ENCODE results near the gene MMRN1.

MMRN1 gene

DNA sequence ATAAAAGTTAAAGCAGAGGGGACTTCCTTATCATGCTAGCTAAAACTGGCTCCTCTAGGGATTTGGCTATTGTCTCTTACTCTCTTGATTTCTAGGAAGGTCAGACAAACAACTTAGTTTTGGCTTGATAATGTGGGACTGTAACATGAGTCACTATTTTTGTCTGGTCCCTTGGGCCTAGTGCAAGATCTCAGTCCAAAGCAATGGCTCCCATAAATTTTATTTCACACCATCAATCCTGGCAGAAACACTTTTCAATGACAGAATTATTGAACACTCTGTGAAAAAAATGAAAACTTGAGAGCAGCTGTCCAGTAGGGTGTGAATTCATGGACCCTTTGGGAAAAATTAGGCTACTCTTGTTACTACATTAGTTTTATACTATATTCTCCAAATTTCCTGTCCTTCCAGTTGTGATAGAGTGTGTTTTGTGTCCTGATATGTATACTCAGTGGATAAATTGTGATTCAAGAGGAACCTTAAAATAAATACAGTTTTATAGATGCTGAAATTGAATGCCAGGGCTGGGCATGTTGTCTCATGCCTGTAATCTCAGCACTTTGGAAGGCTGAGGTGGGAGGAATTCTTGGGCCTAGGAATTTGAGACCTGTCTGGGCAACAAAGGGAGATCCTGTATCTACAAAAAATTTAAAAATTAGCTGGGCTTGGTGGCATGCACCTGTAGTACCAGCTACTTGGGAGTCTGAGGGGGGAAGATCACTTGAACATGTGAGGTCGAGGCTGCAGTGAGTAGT lies 46.9 kb upstream of the MMRN1 start (continued):
- TF ChIP-seq GLIS2 (tag by site-specific recombination; IDR thresholded peaks at IDR 0.05) (no peak), ZSCAN16 (tag by site-specific recombination; IDR thresholded peaks at IDR 0.05) (no peak), ZNF596 (tag by site-specific recombination; IDR thresholded peaks at IDR 0.05) (peak; percentile 70; the same call in 1 of the 2 replicates), ZIC2 (tag by site-specific recombination; IDR thresholded peaks at IDR 0.05) (no peak), OVOL3 (tag by site-specific recombination; IDR thresholded peaks at IDR 0.05) (peak; percentile 84), HOXC10 (CRISPR knock-in tag; IDR thresholded peaks at IDR 0.05) (no peak), ZFP37 (tag by site-specific recombination; IDR thresholded peaks at IDR 0.05) (no peak), ZNF76 (tag by site-specific recombination; IDR thresholded peaks at IDR 0.05; ENCODE audit: borderline replicate concordance, low read depth) (no peak), MYNN (tag by site-specific recombination; IDR thresholded peaks at IDR 0.05; ENCODE audit: borderline replicate concordance) (no peak), ZNF544 (tag by site-specific recombination; IDR thresholded peaks at IDR 0.05) (no peak), ZNF777 (tag by site-specific recombination; IDR thresholded peaks at IDR 0.05; ENCODE audit: borderline replicate concordance) (no peak), EGR2 (tag by site-specific recombination; IDR thresholded peaks at IDR 0.05; ENCODE audit: low read depth) (no peak), ZNF768 (tag by site-specific recombination; IDR thresholded peaks at IDR 0.05) (no peak), ZNF670 (tag by site-specific recombination; IDR thresholded peaks at IDR 0.05; ENCODE audit: low read depth) (no peak), ZNF223 (tag by site-specific recombination; IDR thresholded peaks at IDR 0.05) (no peak), ZNF510 (tag by site-specific recombination; IDR thresholded peaks at IDR 0.05; ENCODE audit: insufficient replicate concordance) (no peak), KLF1 (tag by site-specific recombination; IDR thresholded peaks at IDR 0.05) (no peak), ZFHX2 (tag by site-specific recombination; conservative IDR thresholded peaks at IDR 0.05) (no peak)
- TF ChIP-seq, protein P1, sequence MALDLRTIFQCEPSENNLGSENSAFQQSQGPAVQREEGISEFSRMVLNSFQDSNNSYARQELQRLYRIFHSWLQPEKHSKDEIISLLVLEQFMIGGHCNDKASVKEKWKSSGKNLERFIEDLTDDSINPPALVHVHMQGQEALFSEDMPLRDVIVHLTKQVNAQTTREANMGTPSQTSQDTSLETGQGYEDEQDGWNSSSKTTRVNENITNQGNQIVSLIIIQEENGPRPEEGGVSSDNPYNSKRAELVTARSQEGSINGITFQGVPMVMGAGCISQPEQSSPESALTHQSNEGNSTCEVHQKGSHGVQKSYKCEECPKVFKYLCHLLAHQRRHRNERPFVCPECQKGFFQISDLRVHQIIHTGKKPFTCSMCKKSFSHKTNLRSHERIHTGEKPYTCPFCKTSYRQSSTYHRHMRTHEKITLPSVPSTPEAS (tag by site-specific recombination; IDR thresholded peaks at IDR 0.05) = no peak
- TF ChIP-seq, protein P2, sequence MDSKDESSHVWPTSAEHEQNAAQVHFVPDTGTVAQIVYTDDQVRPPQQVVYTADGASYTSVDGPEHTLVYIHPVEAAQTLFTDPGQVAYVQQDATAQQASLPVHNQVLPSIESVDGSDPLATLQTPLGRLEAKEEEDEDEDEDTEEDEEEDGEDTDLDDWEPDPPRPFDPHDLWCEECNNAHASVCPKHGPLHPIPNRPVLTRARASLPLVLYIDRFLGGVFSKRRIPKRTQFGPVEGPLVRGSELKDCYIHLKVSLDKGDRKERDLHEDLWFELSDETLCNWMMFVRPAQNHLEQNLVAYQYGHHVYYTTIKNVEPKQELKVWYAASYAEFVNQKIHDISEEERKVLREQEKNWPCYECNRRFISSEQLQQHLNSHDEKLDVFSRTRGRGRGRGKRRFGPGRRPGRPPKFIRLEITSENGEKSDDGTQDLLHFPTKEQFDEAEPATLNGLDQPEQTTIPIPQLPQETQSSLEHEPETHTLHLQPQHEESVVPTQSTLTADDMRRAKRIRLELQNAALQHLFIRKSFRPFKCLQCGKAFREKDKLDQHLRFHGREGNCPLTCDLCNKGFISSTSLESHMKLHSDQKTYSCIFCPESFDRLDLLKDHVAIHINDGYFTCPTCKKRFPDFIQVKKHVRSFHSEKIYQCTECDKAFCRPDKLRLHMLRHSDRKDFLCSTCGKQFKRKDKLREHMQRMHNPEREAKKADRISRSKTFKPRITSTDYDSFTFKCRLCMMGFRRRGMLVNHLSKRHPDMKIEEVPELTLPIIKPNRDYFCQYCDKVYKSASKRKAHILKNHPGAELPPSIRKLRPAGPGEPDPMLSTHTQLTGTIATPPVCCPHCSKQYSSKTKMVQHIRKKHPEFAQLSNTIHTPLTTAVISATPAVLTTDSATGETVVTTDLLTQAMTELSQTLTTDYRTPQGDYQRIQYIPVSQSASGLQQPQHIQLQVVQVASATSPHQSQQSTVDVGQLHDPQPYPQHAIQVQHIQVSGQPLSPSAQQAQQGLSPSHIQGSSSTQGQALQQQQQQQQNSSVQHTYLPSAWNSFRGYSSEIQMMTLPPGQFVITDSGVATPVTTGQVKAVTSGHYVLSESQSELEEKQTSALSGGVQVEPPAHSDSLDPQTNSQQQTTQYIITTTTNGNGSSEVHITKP (tag by site-specific recombination; IDR thresholded peaks at IDR 0.05) = no peak
- TF ChIP-seq, protein P3, sequence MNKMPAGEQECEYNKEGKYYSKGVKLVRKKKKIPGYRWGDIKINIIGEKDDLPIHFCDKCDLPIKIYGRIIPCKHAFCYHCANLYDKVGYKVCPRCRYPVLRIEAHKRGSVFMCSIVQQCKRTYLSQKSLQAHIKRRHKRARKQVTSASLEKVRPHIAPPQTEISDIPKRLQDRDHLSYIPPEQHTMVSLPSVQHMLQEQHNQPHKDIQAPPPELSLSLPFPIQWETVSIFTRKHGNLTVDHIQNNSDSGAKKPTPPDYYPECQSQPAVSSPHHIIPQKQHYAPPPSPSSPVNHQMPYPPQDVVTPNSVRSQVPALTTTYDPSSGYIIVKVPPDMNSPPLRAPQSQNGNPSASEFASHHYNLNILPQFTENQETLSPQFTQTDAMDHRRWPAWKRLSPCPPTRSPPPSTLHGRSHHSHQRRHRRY (tag by site-specific recombination; IDR thresholded peaks at IDR 0.05) = no peak
- TF ChIP-seq, protein P4, sequence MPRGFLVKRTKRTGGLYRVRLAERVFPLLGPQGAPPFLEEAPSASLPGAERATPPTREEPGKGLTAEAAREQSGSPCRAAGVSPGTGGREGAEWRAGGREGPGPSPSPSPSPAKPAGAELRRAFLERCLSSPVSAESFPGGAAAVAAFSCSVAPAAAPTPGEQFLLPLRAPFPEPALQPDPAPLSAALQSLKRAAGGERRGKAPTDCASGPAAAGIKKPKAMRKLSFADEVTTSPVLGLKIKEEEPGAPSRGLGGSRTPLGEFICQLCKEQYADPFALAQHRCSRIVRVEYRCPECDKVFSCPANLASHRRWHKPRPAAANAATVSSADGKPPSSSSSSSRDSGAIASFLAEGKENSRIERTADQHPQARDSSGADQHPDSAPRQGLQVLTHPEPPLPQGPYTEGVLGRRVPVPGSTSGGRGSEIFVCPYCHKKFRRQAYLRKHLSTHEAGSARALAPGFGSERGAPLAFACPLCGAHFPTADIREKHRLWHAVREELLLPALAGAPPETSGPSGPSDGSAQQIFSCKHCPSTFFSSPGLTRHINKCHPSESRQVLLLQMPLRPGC (tag by site-specific recombination; IDR thresholded peaks at IDR 0.05) = peak; percentile 63; the same call in 1 of the 2 replicates
- TF ChIP-seq, protein P5, sequence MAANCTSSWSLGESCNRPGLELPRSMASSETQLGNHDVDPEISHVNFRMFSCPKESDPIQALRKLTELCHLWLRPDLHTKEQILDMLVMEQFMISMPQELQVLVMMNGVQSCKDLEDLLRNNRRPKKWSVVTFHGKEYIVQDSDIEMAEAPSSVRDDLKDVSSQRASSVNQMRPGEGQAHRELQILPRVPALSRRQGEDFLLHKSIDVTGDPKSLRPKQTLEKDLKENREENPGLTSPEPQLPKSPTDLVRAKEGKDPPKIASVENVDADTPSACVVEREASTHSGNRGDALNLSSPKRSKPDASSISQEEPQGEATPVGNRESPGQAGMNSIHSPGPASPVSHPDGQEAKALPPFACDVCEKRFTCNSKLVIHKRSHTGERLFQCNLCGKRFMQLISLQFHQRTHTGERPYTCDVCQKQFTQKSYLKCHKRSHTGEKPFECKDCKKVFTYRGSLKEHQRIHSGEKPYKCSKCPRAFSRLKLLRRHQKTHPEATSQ (tag by site-specific recombination; IDR thresholded peaks at IDR 0.05) = no peak
- TF ChIP-seq, protein P6, sequence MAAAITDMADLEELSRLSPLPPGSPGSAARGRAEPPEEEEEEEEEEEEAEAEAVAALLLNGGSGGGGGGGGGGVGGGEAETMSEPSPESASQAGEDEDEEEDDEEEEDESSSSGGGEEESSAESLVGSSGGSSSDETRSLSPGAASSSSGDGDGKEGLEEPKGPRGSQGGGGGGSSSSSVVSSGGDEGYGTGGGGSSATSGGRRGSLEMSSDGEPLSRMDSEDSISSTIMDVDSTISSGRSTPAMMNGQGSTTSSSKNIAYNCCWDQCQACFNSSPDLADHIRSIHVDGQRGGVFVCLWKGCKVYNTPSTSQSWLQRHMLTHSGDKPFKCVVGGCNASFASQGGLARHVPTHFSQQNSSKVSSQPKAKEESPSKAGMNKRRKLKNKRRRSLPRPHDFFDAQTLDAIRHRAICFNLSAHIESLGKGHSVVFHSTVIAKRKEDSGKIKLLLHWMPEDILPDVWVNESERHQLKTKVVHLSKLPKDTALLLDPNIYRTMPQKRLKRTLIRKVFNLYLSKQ (tag by site-specific recombination; IDR thresholded peaks at IDR 0.05; ENCODE audit: borderline replicate concordance) = no peak
- TF ChIP-seq, protein P7, sequence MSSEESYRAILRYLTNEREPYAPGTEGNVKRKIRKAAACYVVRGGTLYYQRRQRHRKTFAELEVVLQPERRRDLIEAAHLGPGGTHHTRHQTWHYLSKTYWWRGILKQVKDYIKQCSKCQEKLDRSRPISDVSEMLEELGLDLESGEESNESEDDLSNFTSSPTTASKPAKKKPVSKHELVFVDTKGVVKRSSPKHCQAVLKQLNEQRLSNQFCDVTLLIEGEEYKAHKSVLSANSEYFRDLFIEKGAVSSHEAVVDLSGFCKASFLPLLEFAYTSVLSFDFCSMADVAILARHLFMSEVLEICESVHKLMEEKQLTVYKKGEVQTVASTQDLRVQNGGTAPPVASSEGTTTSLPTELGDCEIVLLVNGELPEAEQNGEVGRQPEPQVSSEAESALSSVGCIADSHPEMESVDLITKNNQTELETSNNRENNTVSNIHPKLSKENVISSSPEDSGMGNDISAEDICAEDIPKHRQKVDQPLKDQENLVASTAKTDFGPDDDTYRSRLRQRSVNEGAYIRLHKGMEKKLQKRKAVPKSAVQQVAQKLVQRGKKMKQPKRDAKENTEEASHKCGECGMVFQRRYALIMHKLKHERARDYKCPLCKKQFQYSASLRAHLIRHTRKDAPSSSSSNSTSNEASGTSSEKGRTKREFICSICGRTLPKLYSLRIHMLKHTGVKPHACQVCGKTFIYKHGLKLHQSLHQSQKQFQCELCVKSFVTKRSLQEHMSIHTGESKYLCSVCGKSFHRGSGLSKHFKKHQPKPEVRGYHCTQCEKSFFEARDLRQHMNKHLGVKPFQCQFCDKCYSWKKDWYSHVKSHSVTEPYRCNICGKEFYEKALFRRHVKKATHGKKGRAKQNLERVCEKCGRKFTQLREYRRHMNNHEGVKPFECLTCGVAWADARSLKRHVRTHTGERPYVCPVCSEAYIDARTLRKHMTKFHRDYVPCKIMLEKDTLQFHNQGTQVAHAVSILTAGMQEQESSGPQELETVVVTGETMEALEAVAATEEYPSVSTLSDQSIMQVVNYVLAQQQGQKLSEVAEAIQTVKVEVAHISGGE (tag by site-specific recombination; conservative IDR thresholded peaks at IDR 0.05; ENCODE audit: low read depth) = no peak
